AG10803 (cell line): ENCODE measurements around the gene FAM227B.
A peak's percentile ranks its signal among the peaks of the same experiment; 100 is the strongest.
"Not testable (repeated sequence)": the region's sequence is repeated elsewhere in the genome, so short reads cannot be mapped to it uniquely, and the experiment has no call there.

Experiments
- DNase-seq: peaks from one replicate; pipeline ENCODE4 v3.0.0; 2010; ENCODE audit warnings: low read depth
- H3K4me3 ChIP-seq: 2 replicates; pipeline ENCODE4 v1.5.1; 2011; ENCODE audit warnings: mild to moderate bottlenecking, low read length, control low read depth
- CTCF ChIP-seq: conservative IDR thresholded peaks from 2 replicates; pipeline ENCODE4 v1.5.1; 2011; ENCODE audit warnings: mild to moderate bottlenecking, low read length, control low read depth, inconsistent platforms

Gene FAM227B

GRCh38 chr15:49471733-49472132 is 148.9 kb downstream of the FAM227B start:
- DNase-seq: no peak

GRCh38 chr15:49471248-49471647 is 149.4 kb downstream of the FAM227B start:
- not testable (repeated sequence) for DNase-seq

More at GRCh38 chr15:49471733-49472132, 148.9 kb downstream of the FAM227B start:
- TF ChIP-seq CTCF: no peak
- no peak overlapping the region for H3K4me3 ChIP-seq

GRCh38 chr15:49468481-49468839 is 152.2 kb downstream of the FAM227B start:
- TF ChIP-seq CTCF: no peak
- peak; percentile 72 for DNase-seq
- H3K4me3 ChIP-seq: peak overlapping the region; percentile 32

More at GRCh38 chr15:49471248-49471647, 149.4 kb downstream of the FAM227B start:
- peak; percentile 27 for TF ChIP-seq CTCF
- H3K4me3 ChIP-seq: not testable (repeated sequence)

- H3K4me3 ChIP-seq: peak overlapping the region; percentile 32
- no peak for TF ChIP-seq CTCF
- peak; percentile 67 for DNase-seq
Observed at GRCh38 chr15:49467746-49468480, 152.7 kb downstream of the FAM227B start.

GRCh38 chr15:49466119-49466518 is 154.5 kb downstream of the FAM227B start:
- peak overlapping the region; percentile 5; the same call in 1 of the 2 replicates for H3K4me3 ChIP-seq

GRCh38 chr15:49464522-49464921 is 156.1 kb downstream of the FAM227B start:
- no peak overlapping the region for H3K4me3 ChIP-seq
- no peak for TF ChIP-seq CTCF
- peak; percentile 39 for DNase-seq

More at GRCh38 chr15:49466119-49466518, 154.5 kb downstream of the FAM227B start:
- DNase-seq: no peak
- TF ChIP-seq CTCF: no peak

- DNase-seq: peak; percentile 34
- no peak for TF ChIP-seq CTCF
- H3K4me3 ChIP-seq: no peak overlapping the region
Observed at GRCh38 chr15:49462232-49462844, 158.3 kb downstream of the FAM227B start.
